ENCODE results near the gene ITGAV. TPM values are rescaled to one million over a fixed set of nuclear protein-coding genes. Genes with fewer than 3 reads are reported as not detected.

Gene ITGAV
- total RNA-seq, 1 experiment from 2014 or later, result 26.9 TPM

DNA sequence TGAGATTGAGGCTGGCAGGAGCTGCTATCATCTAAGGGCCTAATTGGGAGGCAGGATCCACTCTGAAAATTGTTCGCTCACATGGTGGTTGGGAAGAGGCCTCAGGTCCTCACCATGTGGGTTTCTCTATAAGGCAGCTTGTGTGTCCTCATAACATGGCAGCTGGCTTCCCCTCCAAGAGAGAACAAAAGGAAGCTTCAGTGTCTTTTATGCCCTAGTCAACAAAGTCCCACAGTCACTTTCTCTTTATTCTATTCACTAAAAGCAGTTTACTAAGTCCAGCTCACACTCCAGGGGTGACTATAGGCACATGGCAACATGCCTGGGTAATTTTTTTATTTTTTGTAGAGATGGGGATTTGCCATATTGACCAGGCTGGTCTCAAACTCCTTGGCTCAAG is 5.8 kb upstream of the ITGAV start:
- H3K27me3 Mint-ChIP-seq (ENCODE audit: low read depth), result no peaks in the 10 kb centered on the region
- Histone ChIP-seq H3K79me1 (ENCODE audit: insufficient read depth, low read depth, low read length, poor library complexity, severe bottlenecking) (no peaks in the 10 kb centered on the region), H3K27ac (ENCODE audit: insufficient read length, low read depth, low read length) (no peak overlapping the region), H2BK120ac (ENCODE audit: low read depth, low read length, poor library complexity, severe bottlenecking) (no peak overlapping the region), H3K4me1 (ENCODE audit: insufficient read depth, low read length) (no peaks in the 10 kb centered on the region), H3K23ac (ENCODE audit: insufficient read length, low read depth, low read length) (no peak overlapping the region), H3K18ac (ENCODE audit: insufficient read length, low read depth, low read length) (no peak overlapping the region), H3K9ac (ENCODE audit: extremely low read depth, insufficient read length, low read length) (no peak overlapping the region), H2BK20ac (ENCODE audit: low read depth, low read length, poor library complexity, severe bottlenecking) (no peak overlapping the region), H2AFZ (ENCODE audit: low read length) (no peak overlapping the region), H3K4me2 (ENCODE audit: insufficient read depth, insufficient read length, low read length) (no peak overlapping the region), H2AK5ac (ENCODE audit: insufficient read length, low read length) (no peak overlapping the region), H3K27me3 (ENCODE audit: insufficient read depth, low read length) (no peaks in the 10 kb centered on the region), H2BK15ac (ENCODE audit: low read depth, low read length) (no peak overlapping the region), H3K56ac (ENCODE audit: insufficient read length, low read depth, low read length) (no peak overlapping the region), H3T11ph (ENCODE audit: low read length) (no peak overlapping the region), H2BK5ac (ENCODE audit: insufficient read length, low read length) (no peak overlapping the region), H3K4ac (ENCODE audit: low read depth, low read length) (no peak overlapping the region), H2BK12ac (ENCODE audit: insufficient read length, low read depth, low read length) (no peak overlapping the region), H4K8ac (replicated peaks; ENCODE audit: insufficient read length, low read depth, low read length) (no peak overlapping the region), H4K91ac (ENCODE audit: insufficient read length, low read depth, low read length) (no peak overlapping the region), H3K23me2 (ENCODE audit: insufficient read length, low read depth, low read length, poor library complexity, severe bottlenecking) (no peaks in the 10 kb centered on the region), H4K20me1 (ENCODE audit: control insufficient read depth, insufficient read depth, insufficient read length) (no peaks in the 10 kb centered on the region), H4K5ac (ENCODE audit: insufficient read length, low read depth, low read length) (no peak overlapping the region), H3K14ac (ENCODE audit: insufficient read depth, low read length) (no peak overlapping the region), H3K79me2 (ENCODE audit: insufficient read depth, low read length) (no peaks in the 10 kb centered on the region), H3K9me3 (ENCODE audit: control insufficient read depth, low read depth, low read length) (no peaks in the 10 kb centered on the region)
- H3K4me3 Mint-ChIP-seq, result no peak overlapping the region
- peaks cover 4 to 9% of the 10 kb centered on the region in 2 experiments for H3K4me1 Mint-ChIP-seq
- H3K27ac Mint-ChIP-seq, result no peak overlapping the region; a peak in 1 of 7 replicates
- no peak for TF ChIP-seq CTCF (conservative IDR thresholded peaks at IDR 0.05)
- no peak for DNase-seq
- no peaks in the 10 kb centered on the region for H3K36me3 Mint-ChIP-seq (ENCODE audit: insufficient read depth in 1 of 3, low read depth in 3 of 3)
- WGBS (ENCODE audit: extremely low coverage, insufficient read length, low lambda C conversion rate), result no CpG with 5 or more reads among the region's 1 CpG
- no peaks in the 10 kb centered on the region for H3K9me3 Mint-ChIP-seq
